Fibroblast of lung (primary cell): ENCODE data around the gene ZNF808. TPM values are rescaled to one million over a fixed set of nuclear protein-coding genes. Genes with fewer than 3 reads are reported as not detected.
"Not testable (repeated sequence)": the region's sequence is repeated elsewhere in the genome, so short reads cannot be mapped to it uniquely, and the experiment has no call there.

ENCODE experiments used
- DNase-seq, 2 donors: peaks; one replicate each; pipeline versions ENCODE4 v3.0.0 to v3.0.0-alpha.2; 2010; ENCODE audit warnings: low read depth in 2 of 2
- H2AFZ ChIP-seq: 2 replicates; pipeline ENCODE4 v1.5.1; 2012; ENCODE audit warnings: low read length, control low read depth, inconsistent platforms
- H3K27ac ChIP-seq: 2 replicates; pipeline ENCODE4 v1.5.1; 2011; ENCODE audit warnings: low read length, control low read depth; ENCODE audit not compliant: insufficient read depth
- H3K27me3 ChIP-seq: 2 replicates; pipeline ENCODE4 v1.5.1; 2011; ENCODE audit warnings: mild to moderate bottlenecking, low read length; ENCODE audit not compliant: control insufficient read depth, insufficient read depth
- H3K36me3 ChIP-seq: 2 replicates; pipeline ENCODE4 v1.5.1; 2011; ENCODE audit warnings: low read length; ENCODE audit not compliant: control insufficient read depth, insufficient read depth
- H3K4me1 ChIP-seq: 2 replicates; pipeline ENCODE4 v1.5.1; 2011; ENCODE audit warnings: low read length; ENCODE audit not compliant: control insufficient read depth, insufficient read depth; ENCODE audit errors: extremely low read depth
- H3K4me2 ChIP-seq: 2 replicates; pipeline ENCODE4 v1.5.1; 2011; ENCODE audit warnings: low read length, control low read depth; ENCODE audit not compliant: insufficient read depth; ENCODE audit errors: extremely low read depth
- H3K4me3 ChIP-seq, 4 experiments: fragments of 200-600 bp in 1 of 4; sonication (generic) in 1 of 4; replicated peaks in 1 of 4; 2 replicates each; pipeline ENCODE4 v1.5.1; 2011 to 2016; ENCODE audit warnings: low read length in 4 of 4, low read depth in 3 of 4, mild to moderate bottlenecking in 3 of 4, control low read depth in 2 of 4, inconsistent platforms in 1 of 4, mixed read lengths in 1 of 4; ENCODE audit not compliant: insufficient read depth in 1 of 4; ENCODE audit errors: control extremely low read depth in 1 of 4
- H3K79me2 ChIP-seq: 2 replicates; pipeline ENCODE4 v1.5.1; 2012; ENCODE audit warnings: mild to moderate bottlenecking, low read length, inconsistent platforms; ENCODE audit not compliant: control insufficient read depth, insufficient read depth
- H3K9ac ChIP-seq: 2 replicates; pipeline ENCODE4 v1.5.1; 2011; ENCODE audit warnings: mild to moderate bottlenecking, low read length, control low read depth; ENCODE audit not compliant: insufficient read depth
- H3K9me3 ChIP-seq: 2 replicates; pipeline ENCODE4 v1.5.1; 2012; ENCODE audit warnings: low read depth, low read length; ENCODE audit not compliant: control insufficient read depth, insufficient read depth
- H4K20me1 ChIP-seq: 2 replicates; pipeline ENCODE4 v1.5.1; 2011; ENCODE audit warnings: low read length; ENCODE audit not compliant: control insufficient read depth, insufficient read depth; ENCODE audit errors: extremely low read depth
- CTCF ChIP-seq, 2 donors: IDR thresholded peaks in 1 of 2; conservative IDR thresholded peaks in 1 of 2; 1 replicate in 1 of 2; 2 replicates in 1 of 2; pipeline ENCODE4 v1.5.1; 2011 to 2012; ENCODE audit warnings: low read length in 2 of 2, control low read depth in 1 of 2, inconsistent platforms in 1 of 2, low read depth in 1 of 2, mild to moderate bottlenecking in 1 of 2
- EZH2 ChIP-seq: IDR thresholded peaks from 2 replicates; pipeline ENCODE4 v1.5.1; 2012; ENCODE audit warnings: low read length, control low read depth, mild to moderate bottlenecking; ENCODE audit errors: missing control alignments
- polyA plus RNA-seq, 2 donors: library from polyadenylated mRNA; depleted of rRNA in 1 of 2; stranded (reverse) in 1 of 2; unstranded in 1 of 2; fragments of >200 nt; gene quantifications; 2 replicates each; pipeline ENCODE4 v1.2.1, GENCODE V29; 2011 to 2012; ENCODE audit warnings: missing spikeins in 1 of 2
- total RNA-seq: library from RNA; depleted of rRNA; stranded (reverse); fragments of >200 nt; gene quantifications from 2 replicates; pipeline ENCODE4 v1.2.1, GENCODE V29; 2014

The ZNF808 gene
- total and polyA plus RNA-seq, 2 donors (not counting 1 experiment from before 2014, with no cell fraction given): 6.0 to 23.1 TPM

- H3K36me3 ChIP-seq, H3K9ac ChIP-seq, H3K79me2 ChIP-seq, H3K27me3 ChIP-seq, H3K9me3 ChIP-seq, H2AFZ ChIP-seq, H3K27ac ChIP-seq, H4K20me1 ChIP-seq, H3K4me1 ChIP-seq: not testable (repeated sequence)
- peak; percentile 6 to 18 for TF ChIP-seq CTCF (conservative IDR thresholded peaks at IDR 0.05 in 1 of 2, IDR thresholded peaks at IDR 0.05 in 1 of 2; ENCODE audit: low read depth in 1 of 2, low read length in 2 of 2)
- peak overlapping the region; percentile 68 to 80 (median 72) for H3K4me3 ChIP-seq
- H3K4me2 ChIP-seq: peak overlapping the region; percentile 77
- peak in 1 of 2 donors; percentile 3 for DNase-seq
These were observed 74.5 kb downstream of the ZNF808 start for GRCh38 chr19:52601974-52602366.

- DNase-seq: peak in 1 of 2 donors; percentile 6
- no peaks in the 10 kb centered on the region for H3K79me2 ChIP-seq
- no peaks in the 10 kb centered on the region for H3K9me3 ChIP-seq
- no peaks in the 10 kb centered on the region for H4K20me1 ChIP-seq
- H2AFZ ChIP-seq: no peak overlapping the region
- no peaks in the 10 kb centered on the region for H3K4me1 ChIP-seq
- no peak overlapping the region for H3K9ac ChIP-seq
- no peak overlapping the region for H3K4me3 ChIP-seq
- no peaks in the 10 kb centered on the region for H3K36me3 ChIP-seq
- H3K27me3 ChIP-seq: no peaks in the 10 kb centered on the region
- H3K27ac ChIP-seq: no peak overlapping the region
- TF ChIP-seq CTCF (conservative IDR thresholded peaks at IDR 0.05 in 1 of 2, IDR thresholded peaks at IDR 0.05 in 1 of 2; ENCODE audit: low read depth in 1 of 2, low read length in 2 of 2) (no peak), EZH2 (no peak)
- no peak overlapping the region for H3K4me2 ChIP-seq
These were observed 75.5 kb downstream of the ZNF808 start for GRCh38 chr19:52602941-52603340.

GRCh38 chr19:52603558-52604207 lies 76.2 kb downstream of the ZNF808 start:
- Histone ChIP-seq H3K4me2 (no peak overlapping the region), H3K27ac (no peak overlapping the region), H4K20me1 (no peaks in the 10 kb centered on the region), H3K36me3 (no peaks in the 10 kb centered on the region), H3K4me1 (no peaks in the 10 kb centered on the region), H3K79me2 (no peaks in the 10 kb centered on the region), H3K9ac (no peak overlapping the region), H2AFZ (no peak overlapping the region), H3K4me3 (no peak overlapping the region), H3K27me3 (no peaks in the 10 kb centered on the region), H3K9me3 (no peaks in the 10 kb centered on the region)
- TF ChIP-seq CTCF (conservative IDR thresholded peaks at IDR 0.05 in 1 of 2, IDR thresholded peaks at IDR 0.05 in 1 of 2; ENCODE audit: low read depth in 1 of 2, low read length in 2 of 2) (no peak), EZH2 (no peak)
- peak; percentile 18 to 57 for DNase-seq

Other genes with a start within 250 kb of the ZNF808 start
- 4.9 and 5.9 TPM in 2 replicates for gene ZNF480, start 230.5 kb upstream of the ZNF808 start, total RNA-seq
- 7.6 and 7.7 TPM in 2 replicates for gene ZNF480, start 230.5 kb upstream of the ZNF808 start, polyA plus RNA-seq
- gene ZNF610, start 191.4 kb upstream of the ZNF808 start, total RNA-seq: 3.3 and 5.3 TPM in 2 replicates
- 1.8 and 3.0 TPM in 2 replicates for gene ZNF610, start 191.4 kb upstream of the ZNF808 start, polyA plus RNA-seq
- 24.8 and 25.9 TPM in 2 replicates for gene ZNF880, start 157.7 kb upstream of the ZNF808 start, total RNA-seq
- 21.8 and 36.5 TPM in 2 replicates for gene ZNF880, start 157.7 kb upstream of the ZNF808 start, polyA plus RNA-seq
- 21.3 and 32.2 TPM in 2 replicates for gene ZNF528, start 129.8 kb upstream of the ZNF808 start, total RNA-seq
- gene ZNF528, start 129.8 kb upstream of the ZNF808 start, polyA plus RNA-seq: 13.6 and 22.9 TPM in 2 replicates
- gene ZNF534, start 98.5 kb upstream of the ZNF808 start, total RNA-seq: under 0.01 and 0.17 TPM in 2 replicates
- gene ZNF534, start 98.5 kb upstream of the ZNF808 start, polyA plus RNA-seq: 0.05 and 0.06 TPM in 2 replicates
- gene ZNF578, start 74.1 kb upstream of the ZNF808 start, total RNA-seq: 5.1 and 9.6 TPM in 2 replicates
- 1.8 and 2.3 TPM in 2 replicates for gene ZNF578, start 74.1 kb upstream of the ZNF808 start, polyA plus RNA-seq
- 12.6 and 18.8 TPM in 2 replicates for gene ZNF701, start 42.6 kb downstream of the ZNF808 start, total RNA-seq
- gene ZNF701, start 42.6 kb downstream of the ZNF808 start, polyA plus RNA-seq: 5.7 and 6.8 TPM in 2 replicates
- 47.0 and 60.6 TPM in 2 replicates for gene ZNF83, start 110.7 kb downstream of the ZNF808 start, total RNA-seq
- gene ZNF83, start 110.7 kb downstream of the ZNF808 start, polyA plus RNA-seq: 21.1 and 27.2 TPM in 2 replicates
- gene ZNF611, start 207.4 kb downstream of the ZNF808 start, total RNA-seq: 10.8 and 14.5 TPM in 2 replicates
- gene ZNF611, start 207.4 kb downstream of the ZNF808 start, polyA plus RNA-seq: 6.9 and 7.0 TPM in 2 replicates